Umbilical cord (tissue), 2 donors: ENCODE results near the gene AP1S1. TPM values are rescaled to one million over a fixed set of nuclear protein-coding genes. Genes with fewer than 3 reads are reported as not detected.
A peak's percentile ranks its signal among the peaks of the same experiment; 100 is the strongest.
"Not testable (repeated sequence)": the region's sequence is repeated elsewhere in the genome, so short reads cannot be mapped to it uniquely, and the experiment has no call there.

Experiments
- DNase-seq: peaks from one replicate; pipeline ENCODE4 v3.0.0-alpha.2; 2015; ENCODE audit warnings: low spot score
- total RNA-seq: library from RNA; depleted of rRNA; stranded (reverse); fragments of >200 nt; gene quantifications from one replicate; pipeline ENCODE4 v1.2.3, GENCODE V29; 2014; ENCODE audit warnings: low replicate concordance; ENCODE audit not compliant: insufficient read depth

Gene AP1S1
- 43.6 TPM for total RNA-seq

DNA sequence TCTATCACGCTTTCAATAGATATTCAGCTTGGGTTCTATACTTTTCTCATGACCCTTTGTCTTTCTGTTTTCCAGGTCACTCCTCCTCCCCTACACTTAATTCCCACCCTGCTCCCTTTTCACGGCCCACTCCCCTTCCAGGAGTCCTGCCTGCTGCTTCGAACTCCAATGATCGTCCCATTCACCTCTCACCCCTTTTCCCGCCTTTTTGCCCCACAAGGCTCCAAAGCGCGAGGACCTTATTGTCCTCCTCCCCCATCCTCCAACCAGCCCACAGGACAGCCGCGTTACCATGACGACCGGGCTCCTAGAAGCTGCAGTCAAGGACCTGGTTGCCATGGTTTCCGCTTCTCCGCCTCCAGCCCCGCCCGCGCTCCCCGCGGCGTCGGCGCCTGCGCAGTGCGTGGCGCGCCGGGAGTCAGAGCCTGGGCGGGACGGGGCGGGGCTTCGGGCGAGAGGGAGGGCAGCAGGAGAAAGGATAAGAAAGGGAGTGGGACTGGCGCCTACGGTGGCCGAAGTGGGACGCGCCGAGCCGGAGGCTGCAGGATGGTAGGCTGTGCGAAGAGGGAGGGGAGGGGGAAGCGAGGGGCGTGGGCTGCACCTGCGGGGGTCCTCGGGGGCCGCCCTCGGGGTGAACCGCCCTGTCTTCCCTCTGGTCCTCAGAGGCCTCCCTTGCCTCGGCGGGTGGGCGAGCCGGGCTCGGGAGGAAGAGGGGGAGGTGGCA, at the start of gene AP1S1:
Gene AP1S1, plus strand, starts transcription at position 508 of the 724 bp plus-strand sequence. Its CDS starts 39 bp downstream, at position 547.
- peak; percentile 97 for DNase-seq

DNA sequence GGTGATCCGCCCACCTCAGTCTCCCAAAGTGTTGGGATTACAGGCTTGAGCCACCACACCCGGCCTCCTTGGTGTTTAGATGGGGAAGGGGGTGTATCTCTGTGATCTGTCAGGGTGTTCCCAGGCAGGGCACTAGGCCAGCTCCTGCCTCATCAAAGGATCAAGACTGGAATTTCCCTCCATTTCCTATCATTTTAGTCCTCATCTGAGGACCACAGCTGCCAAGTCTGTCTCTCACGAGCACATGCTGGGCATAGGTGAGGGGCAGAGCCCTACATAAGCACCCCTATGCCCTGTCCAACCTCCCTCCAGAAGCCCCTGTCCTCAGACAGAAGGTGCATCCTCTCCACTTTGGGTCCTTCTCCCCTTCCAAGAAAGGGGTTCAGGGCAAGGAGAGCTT, 49.5 kb upstream of the AP1S1 start:
- no peak for DNase-seq

DNA sequence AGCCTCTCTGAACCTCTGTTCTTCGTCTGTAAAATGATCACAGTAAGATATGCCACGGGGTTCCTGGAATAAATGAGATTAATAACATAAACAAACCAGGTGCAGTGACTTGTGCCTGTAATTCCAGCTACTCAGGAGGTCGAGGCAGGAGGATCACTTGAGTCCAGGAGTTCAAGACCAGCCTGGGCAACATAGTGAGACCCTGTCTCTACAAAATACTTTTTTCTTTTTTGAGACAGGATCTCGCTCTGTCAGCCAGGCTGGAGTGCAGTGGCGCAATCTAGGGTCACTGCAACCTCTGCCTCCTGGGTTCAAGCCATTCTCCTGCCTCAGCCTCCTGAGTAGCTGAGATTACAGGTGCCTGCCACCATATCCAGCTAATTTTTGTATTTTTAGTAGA, 49.0 kb upstream of the AP1S1 start:
- not testable (repeated sequence) for DNase-seq

DNA sequence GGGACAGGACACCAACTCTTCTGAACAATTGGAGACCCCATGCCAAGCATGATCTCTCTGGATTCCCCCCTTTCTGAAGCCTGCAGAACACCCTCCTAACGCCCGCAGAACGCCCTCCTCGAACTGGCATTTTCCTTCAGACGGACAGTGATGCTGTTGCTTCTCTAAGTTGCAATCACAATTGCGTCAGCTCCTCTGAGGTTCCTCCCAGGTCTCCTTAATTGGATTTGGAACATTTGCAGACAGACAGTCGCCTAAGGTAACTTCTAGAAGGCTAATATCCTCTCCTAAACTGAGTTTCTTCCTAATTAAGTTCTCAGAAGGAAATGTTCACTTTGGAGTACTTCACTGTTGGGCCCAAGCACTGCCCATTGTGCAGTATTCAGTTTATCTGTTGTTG, 47.9 kb upstream of the AP1S1 start:
- no peak for DNase-seq

DNA sequence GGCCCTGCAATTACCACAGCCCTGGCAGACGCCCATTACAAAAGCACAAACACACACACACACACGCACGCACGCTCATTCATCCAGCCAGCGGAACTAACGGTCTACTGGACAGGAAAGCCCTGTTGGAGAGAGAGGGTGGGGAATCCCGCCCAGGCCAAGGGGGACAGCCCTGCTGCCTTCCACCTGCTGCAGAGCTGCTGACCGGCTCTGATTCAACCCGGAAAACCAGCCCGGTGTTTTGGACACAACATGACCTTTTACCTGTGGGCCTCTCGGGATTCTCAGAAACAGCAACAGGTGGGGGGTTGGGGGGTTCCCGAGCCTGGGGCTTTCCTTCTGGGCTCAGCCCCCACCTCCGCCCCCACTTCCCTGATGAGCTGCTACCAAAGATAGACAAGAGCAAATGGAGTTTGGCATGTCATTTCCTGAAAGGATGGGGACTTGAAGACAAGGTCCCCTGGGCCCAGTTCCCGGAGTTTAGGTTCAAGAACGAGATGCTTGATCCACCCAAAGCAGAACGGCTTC, 45.9 kb upstream of the AP1S1 start:
- DNase-seq, result no peak

DNA sequence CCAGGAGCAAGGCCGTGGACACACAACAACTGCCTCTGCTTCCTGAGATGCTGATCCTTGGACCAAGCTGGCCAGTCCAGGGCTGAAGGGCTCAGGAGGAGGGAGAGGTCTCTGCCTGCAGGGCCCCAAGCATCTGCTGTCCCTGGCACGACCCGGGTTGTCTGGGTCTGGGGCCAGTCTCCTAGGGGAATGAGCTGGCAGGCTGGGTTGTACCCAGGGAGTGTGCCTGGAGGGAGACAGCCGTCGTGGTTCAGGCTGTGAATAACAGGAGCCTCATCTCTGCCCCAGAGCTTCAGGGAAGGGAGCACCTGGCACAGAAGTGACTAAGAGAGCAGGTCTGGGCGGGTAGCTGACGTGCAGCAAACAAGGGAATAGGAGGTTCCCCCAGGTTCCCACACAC, 45.3 kb upstream of the AP1S1 start:
- no peak for DNase-seq

DNA sequence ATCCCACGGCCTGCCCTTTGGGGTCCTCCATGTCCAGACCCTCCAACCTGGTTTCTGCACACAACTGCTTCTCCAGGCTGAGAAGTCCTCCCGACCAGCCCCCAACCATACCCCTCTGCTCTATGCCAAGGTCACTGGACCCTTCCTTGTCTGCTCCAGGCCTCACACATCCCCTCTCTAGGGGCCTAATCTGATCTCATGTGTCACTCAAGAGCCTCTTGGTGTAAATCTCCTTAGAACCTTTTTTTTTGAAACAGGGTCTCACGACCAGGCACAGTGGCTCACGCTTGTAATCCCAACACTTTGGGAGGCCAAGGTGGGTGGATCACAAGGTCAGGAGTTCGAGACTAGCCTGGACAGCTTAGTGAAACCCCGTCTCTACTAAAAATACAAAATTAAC, 44.9 kb upstream of the AP1S1 start:
- no peak for DNase-seq

DNA sequence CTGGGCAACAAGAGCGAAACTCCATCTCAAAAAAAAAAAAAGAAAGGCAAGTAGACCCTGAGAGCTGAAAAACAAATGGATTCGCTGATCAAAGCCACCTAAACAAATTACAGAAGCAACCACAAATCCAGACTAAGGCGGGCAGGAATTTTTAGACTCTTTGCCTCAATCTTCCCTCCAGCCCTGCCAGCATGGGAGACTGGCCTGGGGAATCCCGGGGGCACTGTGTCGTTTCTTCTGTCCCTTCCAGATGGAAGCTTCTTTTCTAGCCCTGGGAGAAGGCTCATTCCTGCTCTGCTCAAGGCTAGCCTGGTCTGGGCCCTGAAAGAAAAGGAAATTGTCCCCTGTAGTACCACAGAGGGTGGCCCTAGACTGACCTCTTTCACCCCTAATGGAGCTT, 43.0 kb upstream of the AP1S1 start:
- no peak for DNase-seq

DNA sequence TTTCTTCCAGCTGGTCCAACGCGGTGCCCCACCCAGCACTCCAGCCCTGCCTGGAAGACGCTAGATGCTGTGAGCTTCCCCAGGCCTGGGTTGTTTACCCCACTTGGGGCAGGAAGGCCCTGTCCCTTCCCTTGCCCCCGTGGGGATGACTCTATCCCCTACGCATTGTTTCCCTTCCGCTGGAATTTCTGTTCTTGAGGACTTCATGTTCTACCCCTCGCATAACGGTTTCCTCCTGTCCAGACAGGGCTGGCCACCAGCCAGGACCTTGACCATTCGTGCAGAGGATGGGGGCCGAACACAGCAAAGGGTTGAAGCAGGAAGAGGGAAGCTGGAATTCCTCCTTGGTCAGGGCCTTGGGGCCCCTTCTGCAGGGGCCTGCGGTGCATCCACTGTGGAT, 42.0 kb upstream of the AP1S1 start:
- peak; percentile 44 for DNase-seq

DNA sequence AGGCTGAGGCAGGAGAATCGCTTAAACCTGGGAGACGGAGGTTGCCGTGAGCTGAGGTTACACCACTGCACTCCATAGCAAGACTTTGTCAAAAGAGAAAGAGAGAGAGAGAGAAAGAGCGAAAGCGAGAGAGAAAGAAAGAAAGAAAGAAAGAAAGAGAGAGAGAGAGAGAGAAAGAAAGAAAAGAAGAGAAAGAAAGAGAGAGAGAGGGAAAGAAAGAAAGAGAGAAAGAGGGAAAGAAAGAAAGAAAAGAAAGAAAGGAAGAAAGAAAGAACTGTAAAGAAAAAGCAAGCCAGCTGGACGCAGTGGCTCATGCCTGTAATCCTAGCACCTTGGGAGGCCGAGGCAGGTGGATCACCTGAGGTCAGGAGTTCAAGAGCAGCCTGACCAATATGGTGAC, 41.1 kb upstream of the AP1S1 start:
- DNase-seq, result not testable (repeated sequence)

DNA sequence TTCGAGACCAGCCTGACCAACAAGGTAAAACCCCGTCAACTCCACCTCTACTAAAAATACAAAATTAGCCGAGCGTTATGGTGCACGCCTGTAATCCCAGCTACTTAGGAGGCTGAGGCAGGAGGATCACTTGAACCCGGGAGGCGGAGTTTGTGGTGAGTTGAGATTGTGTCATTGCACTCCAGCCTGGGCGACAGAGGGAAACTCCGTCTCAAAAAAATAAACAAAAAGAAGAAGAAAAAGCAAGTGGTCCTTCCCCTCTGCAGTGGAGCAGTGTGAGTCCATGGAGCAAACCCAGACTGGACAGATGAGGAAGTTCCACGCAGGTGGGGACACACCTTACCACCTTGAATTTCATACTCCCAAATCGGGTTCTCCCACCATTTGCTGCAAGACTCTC, 40.4 kb upstream of the AP1S1 start:
- DNase-seq, result no peak

DNA sequence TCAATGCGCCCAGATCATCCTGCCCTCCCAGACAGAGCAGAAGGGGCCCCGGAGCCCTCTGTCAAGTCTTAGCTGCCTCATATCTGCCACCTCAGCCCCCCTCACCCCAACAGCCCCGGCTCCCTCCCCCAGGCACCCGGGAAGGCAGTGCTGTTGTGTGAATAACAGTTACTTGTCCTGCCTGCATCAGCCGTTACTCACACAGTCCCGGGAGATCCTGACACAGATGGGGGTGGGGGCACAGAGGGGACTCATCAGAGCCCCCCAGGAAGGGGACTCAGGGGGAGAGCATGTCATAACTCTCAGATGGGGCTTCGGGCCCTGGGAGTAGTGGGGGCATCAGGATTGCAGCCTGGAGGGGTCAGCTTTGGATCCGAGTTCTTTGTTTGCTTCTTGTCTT, 39.8 kb upstream of the AP1S1 start:
- DNase-seq, result no peak

DNA sequence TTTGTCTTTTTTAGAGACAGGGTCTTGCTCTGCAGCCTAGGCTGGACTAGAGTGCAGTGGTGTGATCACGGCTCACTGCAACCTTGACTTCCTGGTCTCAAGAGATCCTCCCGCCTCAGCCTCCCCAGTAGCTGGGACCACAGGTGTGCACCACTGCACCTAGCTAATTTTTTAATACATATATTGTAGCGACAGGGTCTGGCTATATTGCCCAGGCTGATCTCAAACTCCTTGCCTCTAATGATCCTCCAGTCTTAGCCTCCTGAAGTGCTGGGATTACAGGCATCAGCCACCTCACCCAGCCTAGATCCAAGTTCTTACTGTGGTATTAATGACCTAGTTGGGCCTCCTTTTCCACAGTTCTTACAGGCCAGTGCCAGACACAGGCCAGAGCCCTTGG, 39.1 kb upstream of the AP1S1 start:
- DNase-seq, result no peak

DNA sequence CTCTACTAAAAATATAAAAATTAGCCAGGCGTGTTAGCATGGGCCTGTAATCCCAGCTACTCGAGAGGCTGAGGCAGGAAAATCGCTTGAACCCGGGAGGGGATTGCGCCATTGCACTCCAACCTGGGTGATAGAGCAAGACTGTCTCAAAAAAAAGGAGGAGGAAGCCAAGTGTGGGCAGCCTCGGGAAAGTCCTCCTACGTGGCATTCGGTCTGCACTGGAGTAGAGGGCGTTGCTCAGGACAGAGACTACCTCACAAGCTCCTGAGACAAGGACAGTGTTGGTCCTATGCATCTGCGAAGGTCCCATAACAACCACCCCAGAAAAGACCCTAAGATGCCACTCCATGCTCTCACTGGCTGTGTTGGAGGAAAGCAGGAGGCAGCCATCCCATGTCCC, 37.4 kb upstream of the AP1S1 start:
- DNase-seq, result no peak

DNA sequence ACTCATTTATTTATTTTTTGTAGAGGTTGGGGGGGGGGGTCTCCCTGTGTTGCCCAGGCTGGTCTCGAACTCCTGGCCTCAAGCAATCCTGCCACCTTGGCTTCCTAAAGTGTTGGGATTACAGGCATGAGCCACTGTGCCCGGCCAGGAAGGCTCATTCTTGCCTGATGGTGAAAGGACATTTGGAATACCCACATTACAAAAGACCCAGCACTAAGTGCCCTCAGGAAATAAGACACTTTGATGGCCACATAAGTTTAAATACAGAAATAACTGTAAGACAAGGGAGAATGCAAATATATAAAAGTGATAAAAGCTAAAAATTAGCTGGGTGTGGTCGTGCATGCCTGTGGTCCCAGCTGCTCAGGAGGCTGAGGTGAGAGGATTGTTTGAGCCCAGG, 35.4 kb upstream of the AP1S1 start:
- DNase-seq, result no peak

DNA sequence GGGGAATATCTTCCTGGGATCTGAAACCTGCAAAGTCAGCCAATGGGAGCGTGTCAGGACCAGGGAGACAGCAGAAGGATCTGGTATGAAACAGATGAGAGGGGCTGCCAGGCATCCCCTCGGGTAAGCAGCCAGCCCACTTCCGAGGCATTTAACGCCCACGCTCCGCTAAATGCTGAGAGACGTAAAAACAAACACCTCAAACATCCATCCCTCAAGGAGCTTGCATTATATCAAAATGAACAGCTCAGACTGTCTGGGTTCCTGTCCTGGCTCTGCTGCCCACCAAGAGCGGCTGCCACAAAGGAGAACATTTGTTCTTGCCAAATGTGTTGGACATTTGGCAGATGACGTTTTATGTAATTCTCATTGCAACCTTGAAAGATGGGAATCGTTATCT, 34.4 kb upstream of the AP1S1 start:
- DNase-seq, result no peak

DNA sequence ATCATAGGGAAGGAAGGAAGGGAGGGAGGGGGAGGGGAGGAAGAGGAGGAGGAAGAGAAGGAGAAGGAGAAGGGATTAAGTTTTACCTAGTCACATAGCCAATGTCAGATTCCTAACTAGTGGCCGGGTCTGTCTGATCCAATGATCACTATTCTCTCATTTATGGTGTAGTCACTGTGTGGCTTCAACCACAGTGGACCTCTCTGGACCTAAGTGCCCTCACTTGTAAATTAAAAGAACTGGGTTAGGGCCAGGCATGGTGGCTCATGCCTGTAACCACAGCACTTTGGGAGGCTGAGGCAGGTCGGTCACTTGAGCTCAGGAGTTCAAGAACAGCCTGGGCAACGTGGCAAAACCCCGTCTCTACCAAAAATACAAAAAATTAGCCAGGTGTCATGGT, 34.0 kb upstream of the AP1S1 start:
- no peak for DNase-seq

DNA sequence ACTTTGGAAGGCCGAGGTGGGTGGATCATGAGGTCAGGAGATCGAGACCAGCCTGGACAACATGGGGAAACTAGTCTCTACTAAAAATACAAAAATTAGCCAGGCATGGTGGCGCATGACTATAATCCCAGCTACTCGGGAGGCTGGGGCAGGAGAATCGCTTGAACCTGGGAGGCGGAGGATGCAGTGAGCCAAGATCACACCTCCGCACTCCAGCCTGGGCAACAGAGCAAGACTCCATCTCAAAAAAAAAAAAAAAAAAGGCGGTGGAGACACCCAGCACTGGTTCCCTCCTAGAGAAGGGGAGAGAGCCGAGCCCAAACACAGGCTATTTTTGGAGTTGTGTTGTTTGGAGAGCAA, 32.7 kb upstream of the AP1S1 start:
- not testable (repeated sequence) for DNase-seq

DNA sequence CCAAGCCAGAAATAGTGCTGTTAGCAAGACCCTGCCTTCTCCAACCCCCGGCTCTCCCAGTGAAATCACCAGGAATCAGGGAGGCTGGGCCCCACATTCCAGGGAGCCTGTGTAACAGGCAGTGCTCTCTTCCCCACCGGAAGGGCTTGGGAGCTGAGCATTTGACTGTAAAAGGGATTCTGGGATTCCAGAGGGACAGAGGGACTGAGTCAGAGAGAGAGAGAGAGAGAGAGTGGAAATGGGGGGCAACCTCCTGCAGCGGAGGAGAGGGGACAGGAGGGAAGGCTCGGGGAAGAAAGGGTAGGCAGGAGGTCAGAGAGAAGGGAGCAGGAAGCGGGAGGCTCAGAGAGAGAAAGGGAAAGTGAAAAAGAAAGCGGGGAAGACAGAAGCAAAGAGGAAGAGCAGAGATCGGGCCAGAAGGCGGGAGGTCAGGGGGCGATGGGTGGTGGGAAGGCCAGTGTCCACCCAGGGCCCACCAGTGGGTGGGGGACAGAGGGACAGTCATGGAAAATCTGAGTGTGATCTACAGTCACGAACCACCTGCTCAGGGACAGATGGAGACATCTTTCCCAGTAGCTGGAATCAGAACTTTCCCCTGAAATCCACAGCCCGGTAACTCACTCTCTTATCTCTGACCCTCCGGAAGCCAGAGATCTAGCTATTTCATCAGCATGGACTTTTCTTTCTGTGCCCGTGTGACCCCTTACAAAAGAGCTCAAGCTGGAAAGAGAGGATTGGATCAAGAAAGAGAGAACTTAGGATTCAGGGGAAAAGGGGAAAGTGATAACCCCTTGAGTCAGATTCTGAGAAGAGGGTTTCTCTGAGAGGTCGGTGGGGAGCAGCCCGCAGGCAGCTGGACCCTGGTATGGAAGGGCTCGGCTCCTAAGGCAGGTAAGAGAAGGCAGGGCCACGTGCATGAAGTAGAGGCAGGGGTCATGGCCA, 32.0 kb upstream of the AP1S1 start:
- DNase-seq, result peak; percentile 99

DNA sequence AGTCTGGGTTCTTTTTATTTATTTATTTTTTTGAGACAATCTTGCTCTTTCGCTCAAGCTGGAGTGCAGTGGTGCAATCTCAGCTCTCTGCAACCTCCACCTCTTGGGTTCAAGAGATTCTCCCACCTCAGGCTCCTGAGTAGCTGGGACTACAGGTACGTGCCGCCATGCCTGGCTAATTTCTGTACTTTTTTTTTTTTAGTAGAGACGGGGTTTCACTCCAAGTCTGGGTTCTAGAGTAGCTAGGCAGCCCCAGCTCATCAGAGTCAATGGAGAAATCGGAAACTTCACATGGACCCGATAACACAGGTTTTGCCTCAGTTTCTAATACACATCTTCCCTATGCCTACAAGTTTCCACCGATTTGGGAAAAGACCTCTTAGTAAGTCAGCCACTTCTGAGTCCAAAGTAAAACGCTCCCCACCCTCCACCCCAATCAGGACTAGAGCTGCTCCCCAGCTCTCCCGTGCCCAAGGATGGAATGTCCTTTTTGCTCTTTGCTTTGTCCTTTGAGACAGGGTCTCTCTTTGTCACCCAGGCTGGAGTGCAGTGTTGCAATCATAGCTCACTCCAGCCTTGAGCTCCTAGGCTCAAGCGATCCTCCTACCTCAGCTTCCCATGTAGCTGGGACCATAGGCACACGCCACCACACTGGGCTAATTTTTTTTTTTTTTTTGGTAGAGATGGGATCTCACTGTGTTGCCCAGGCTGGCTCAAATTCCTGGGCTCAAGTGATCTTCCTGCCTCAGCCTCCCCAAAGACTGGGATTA, 31.2 kb upstream of the AP1S1 start:
- no peak for DNase-seq

DNA sequence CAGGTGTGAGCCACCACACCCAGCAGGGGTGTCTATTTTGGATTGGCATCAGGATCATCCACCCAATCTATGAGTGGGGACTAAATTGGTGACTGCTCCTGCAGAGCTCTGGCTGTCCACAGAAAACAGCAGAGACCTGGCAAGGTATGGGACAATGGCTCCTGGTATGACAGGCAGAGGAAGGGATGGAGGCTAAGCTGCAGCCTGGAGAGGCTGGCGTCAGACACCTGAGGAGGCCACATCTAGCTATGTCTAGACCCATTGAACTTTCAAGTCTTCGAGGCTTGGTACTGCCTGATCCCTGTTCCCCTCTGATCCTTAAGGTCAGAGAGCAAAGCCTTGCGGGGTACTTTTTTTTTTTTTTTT, 30.6 kb upstream of the AP1S1 start:
- DNase-seq, result no peak
